Activated CD8-positive, alpha-beta memory T cell treated with anti-CD3 and anti-CD28 coated beads, Interleukin-2, amount 10 ng/mL, durations not matched to agents 7 days and 5 days (primary cell): Measurements from ENCODE around the gene UTP11. TPM values are rescaled to one million over a fixed set of nuclear protein-coding genes. Genes with fewer than 3 reads are reported as not detected.
A peak's percentile ranks its signal among the peaks of the same experiment; 100 is the strongest.

Experiments used
- ATAC-seq: fragments of 150-1000 bp; cut with Tn5 transposase; one replicate; pipeline ENCODE4 v1.10.0; 2021; ENCODE audit warnings: moderate library complexity
- CTCF ChIA-PET: fragments of 350-600 bp; sonication (Branson Sonifier 250); formaldehyde crosslinking; loops from one replicate; lab custom pipeline; 2021; ENCODE audit warnings: antibody characterized with exemption; lab: Charles Lee
- DNase-seq: peaks from one replicate; pipeline ENCODE4 v3.0.0-alpha.2; 2020
- H3K27ac Mint-ChIP-seq: one replicate; pipeline ENCODE4 v1.8.0; 2021; ENCODE audit warnings: mild to moderate bottlenecking, mixed read lengths
- H3K27me3 Mint-ChIP-seq: one replicate; pipeline ENCODE4 v1.8.0; 2021; ENCODE audit warnings: mixed read lengths
- H3K36me3 Mint-ChIP-seq: one replicate; pipeline ENCODE4 v1.8.0; 2021; ENCODE audit warnings: mild to moderate bottlenecking, mixed read lengths
- H3K4me1 Mint-ChIP-seq: one replicate; pipeline ENCODE4 v1.8.0; 2021; ENCODE audit warnings: mixed read lengths
- H3K4me3 Mint-ChIP-seq: one replicate; pipeline ENCODE4 v1.8.0; 2021; ENCODE audit warnings: mild to moderate bottlenecking, moderate library complexity, mixed read lengths
- H3K9me3 Mint-ChIP-seq: one replicate; pipeline ENCODE4 v1.8.0; 2022; ENCODE audit warnings: low read depth, mixed read lengths
- total RNA-seq, 2 experiments: library from RNA; stranded (reverse); gene quantifications; one replicate each; pipeline ENCODE4 v1.2.3, GENCODE V29; 2021

UTP11 gene
- total RNA-seq, 2 experiments from 2014 or later: 32.4 to 49.6 TPM

DNA sequence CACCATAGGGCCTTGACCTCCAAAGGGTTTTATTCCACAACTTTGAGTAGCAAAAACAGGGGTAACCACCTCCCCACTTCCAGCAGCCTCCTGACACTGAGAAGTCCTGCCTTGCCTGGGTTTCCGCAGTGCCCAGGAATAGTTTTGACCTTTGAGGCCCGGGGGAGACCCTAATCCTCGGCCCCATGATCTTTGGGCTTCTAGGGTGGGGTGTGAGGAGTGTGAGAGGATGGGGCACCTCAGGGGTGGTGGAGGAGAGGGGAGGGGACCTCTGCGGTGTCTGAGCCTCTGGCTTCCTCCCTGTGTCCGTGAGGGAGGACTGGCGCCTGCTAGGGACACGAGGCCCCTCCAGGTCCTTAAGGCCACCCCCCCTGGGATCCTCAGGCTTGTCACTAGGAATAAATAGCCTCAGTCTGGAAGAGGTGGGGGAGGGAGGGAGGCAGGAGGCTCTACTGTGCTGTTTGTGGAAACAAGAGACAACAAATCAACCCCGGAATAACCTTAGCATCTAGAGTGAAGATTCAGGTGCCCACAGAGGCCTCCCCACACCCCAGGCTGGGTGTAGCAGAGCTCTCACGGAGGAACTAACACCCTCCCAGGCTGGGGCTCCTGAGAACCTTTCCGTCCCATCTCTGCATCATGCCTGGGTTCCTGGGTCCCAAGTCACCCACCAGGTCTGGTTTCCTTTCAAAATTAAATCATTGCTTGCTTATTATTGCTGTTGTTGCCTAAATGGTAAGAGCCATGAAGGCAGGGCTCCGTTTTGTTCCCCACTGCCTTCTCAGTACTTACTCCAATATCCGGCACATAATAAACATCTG is 6.3 kb upstream of the UTP11 start:
- Mint-ChIP-seq H3K27ac (peak overlapping the region; percentile 28), H3K4me3 (peak overlapping the region; percentile 30), H3K36me3 (peaks cover 3% of the 10 kb centered on the region), H3K4me1 (peaks cover 47% of the 10 kb centered on the region), H3K27me3 (no peaks in the 10 kb centered on the region), H3K9me3 (no peaks in the 10 kb centered on the region)
- ATAC-seq: no peak
- no peak for DNase-seq
- CTCF ChIA-PET: no interaction called here

DNA sequence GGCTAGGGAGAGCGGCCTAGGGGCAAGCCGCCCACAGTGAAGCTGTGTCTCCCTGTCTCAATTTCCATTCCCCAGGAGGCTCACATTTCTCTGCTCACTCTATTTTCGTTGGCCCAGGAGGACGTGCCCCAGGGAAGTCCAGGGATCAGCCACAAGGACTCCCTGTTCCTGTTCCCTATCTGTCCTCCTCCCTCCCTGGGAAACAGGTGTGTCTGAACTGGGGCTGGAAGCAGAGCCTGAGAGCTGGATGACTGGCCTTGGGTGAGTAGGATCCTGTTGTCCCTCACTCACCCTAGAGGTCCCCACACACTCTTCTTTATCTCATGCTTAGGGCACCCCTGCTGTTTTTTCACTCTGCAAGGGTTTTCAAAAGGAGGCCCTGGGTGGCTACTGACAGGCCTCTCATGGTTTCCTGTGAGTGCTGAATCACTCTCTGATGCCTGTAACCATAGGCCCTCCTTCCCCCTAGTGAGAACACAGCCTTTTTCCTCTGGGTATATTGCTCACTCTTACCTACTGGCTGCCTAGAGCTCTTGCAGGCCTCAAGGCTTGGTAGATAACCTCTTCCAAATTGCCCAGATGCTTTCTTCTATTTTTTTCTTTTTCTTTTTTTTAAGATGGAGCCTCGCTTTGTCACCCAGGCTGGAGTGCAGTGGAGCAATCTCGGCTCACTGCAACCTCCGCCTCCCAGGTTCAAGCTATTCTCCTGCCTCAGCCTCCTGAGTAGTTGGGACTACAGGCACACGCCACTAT is 3.3 kb upstream of the UTP11 start:
- H3K27me3 Mint-ChIP-seq: no peaks in the 10 kb centered on the region
- peak overlapping the region; percentile 89 for H3K27ac Mint-ChIP-seq
- H3K4me3 Mint-ChIP-seq: no peak overlapping the region
- H3K36me3 Mint-ChIP-seq: peaks cover 8% of the 10 kb centered on the region
- peaks cover 50% of the 10 kb centered on the region for H3K4me1 Mint-ChIP-seq
- peak; percentile 78 for DNase-seq
- CTCF ChIA-PET: interaction anchor here (1.2 to 9.7 kb wide), 5 partner anchors 11 to 150 kb away, joined by 3 to 87 read pairs (median 4); partner anchors contain the start of genes MTF1 and SF3A3
- no peaks in the 10 kb centered on the region for H3K9me3 Mint-ChIP-seq
- peak; percentile 54 for ATAC-seq

DNA sequence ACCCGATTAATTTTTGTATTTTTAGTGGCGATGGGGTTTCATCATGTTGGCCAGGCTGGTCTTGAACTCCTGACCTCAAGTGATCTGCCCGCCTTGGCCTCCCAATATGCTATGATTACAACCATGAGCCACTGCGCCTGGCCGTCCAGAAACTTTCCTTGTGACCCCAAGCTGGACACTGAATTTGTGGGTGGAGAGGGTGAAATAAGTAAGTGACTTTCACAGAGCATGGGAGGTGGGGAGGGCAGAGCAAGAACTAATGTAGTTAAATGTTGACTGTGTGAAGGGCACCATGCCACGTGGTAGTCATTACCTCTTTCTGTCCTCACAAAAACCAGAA is 2.7 kb upstream of the UTP11 start:
- CTCF ChIA-PET: interaction anchor here (1.6 to 9.7 kb wide), 4 partner anchors 10 to 150 kb away, joined by 3 to 87 read pairs (median 16); partner anchors contain the start of genes MTF1 and SF3A3
- no peak for ATAC-seq
- Mint-ChIP-seq H3K36me3 (peaks cover 5% of the 10 kb centered on the region), H3K27ac (peak overlapping the region; percentile 89), H3K9me3 (no peaks in the 10 kb centered on the region), H3K4me3 (no peak overlapping the region), H3K4me1 (peaks cover 49% of the 10 kb centered on the region), H3K27me3 (no peaks in the 10 kb centered on the region)
- DNase-seq: no peak

DNA sequence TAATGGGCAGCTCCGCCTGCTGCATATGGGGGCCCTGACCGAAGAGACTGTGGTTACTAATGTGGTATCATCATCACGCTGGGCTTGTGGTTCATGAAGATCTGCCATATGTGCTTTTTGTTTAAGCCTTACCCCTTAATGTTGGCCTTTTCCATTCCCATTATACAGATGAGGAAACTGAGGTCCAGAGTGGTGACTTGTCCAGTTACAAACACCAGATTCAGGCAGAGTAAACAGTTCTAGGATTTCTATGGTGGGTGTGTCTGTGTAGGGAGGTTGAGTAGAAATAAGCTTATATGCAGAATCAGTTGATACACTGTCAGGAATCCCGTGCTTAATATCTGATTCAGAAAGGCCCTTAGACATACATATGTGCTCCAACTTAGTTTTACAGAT is 691 bp downstream of the UTP11 start:
- DNase-seq: no peak
- Mint-ChIP-seq H3K4me1 (peaks cover 57% of the 10 kb centered on the region), H3K36me3 (peaks cover 14% of the 10 kb centered on the region), H3K4me3 (peak overlapping the region; percentile 97), H3K27ac (peak overlapping the region; percentile 98), H3K9me3 (no peaks in the 10 kb centered on the region), H3K27me3 (no peaks in the 10 kb centered on the region)
- CTCF ChIA-PET: interaction anchor here (0.9 to 9.7 kb wide), 5 partner anchors 14 to 868 kb away, joined by 3 to 87 read pairs (median 3); partner anchors contain the start of genes GJA9, SF3A3 and YRDC
- no peak for ATAC-seq

DNA sequence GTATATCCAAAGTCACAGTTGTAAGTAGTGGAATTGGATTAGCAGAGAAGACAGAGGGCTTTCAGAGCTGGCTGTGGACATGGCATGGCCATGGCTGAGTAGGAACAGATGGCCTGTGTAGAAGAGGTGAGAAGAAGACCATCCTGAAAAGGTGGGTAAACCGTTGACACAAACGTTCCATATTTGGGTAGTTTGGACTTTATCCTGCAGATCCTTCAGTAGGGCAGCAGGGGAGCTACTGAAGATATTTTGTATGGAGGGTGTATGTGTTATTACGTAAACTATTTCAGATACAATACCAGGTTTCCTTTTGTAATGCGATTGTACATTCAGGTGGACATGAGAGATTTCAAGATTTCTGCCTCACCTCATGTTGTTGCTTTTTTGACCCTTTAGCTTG is 1.6 kb downstream of the UTP11 start:
- Mint-ChIP-seq H3K27me3 (no peaks in the 10 kb centered on the region), H3K9me3 (no peaks in the 10 kb centered on the region), H3K4me3 (peak overlapping the region; percentile 97), H3K4me1 (peaks cover 57% of the 10 kb centered on the region), H3K27ac (peak overlapping the region; percentile 35), H3K36me3 (peaks cover 23% of the 10 kb centered on the region)
- no peak for ATAC-seq
- no peak for DNase-seq
- CTCF ChIA-PET: interaction anchor here (1.5 to 9.7 kb wide), 3 partner anchors 13 to 206 kb away, joined by 3 to 87 read pairs (median 34); partner anchors contain the start of genes SF3A3 and YRDC

DNA sequence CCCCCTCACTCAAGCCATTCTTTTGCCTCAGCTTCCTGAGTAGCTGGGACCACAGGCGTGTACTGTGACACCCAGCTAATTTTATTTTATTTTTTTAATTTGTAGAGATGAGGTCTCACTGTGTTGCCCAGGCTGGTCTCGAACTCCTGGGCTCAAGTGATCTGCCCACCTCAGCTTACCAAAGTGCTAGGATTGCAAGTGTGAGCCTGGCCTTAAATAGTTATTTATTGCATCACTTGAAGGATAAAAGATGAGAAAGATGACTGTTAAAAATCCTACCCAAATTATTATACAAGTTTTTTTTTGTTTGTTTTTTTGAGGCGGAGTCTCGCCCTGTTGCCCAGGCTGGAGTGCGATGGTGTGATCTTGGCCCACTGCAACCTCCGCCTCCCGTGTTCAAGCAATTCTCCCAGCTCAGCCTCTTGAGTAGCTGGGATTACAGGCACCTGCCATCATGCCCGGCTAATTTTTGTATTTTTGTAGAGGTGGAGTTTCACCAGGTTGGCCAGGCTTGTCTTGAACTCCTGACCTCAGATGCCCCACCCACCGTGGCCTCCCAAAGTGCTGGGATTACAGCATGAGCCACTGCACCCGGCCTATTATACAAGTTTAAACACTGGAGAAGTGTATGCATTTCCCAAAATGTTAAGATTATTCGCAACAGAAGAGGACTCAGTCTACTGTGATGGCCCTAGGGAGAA is 2.3 kb downstream of the UTP11 start:
- peaks cover 51% of the 10 kb centered on the region for H3K4me1 Mint-ChIP-seq
- H3K27ac Mint-ChIP-seq: no peak overlapping the region
- no peak overlapping the region for H3K4me3 Mint-ChIP-seq
- DNase-seq: no peak
- no peaks in the 10 kb centered on the region for H3K9me3 Mint-ChIP-seq
- H3K27me3 Mint-ChIP-seq: no peaks in the 10 kb centered on the region
- CTCF ChIA-PET: interaction anchor here (1.5 to 9.7 kb wide), 4 partner anchors 12 to 207 kb away, joined by 3 to 87 read pairs (median 20); partner anchors contain the start of genes SF3A3 and YRDC
- peaks cover 27% of the 10 kb centered on the region for H3K36me3 Mint-ChIP-seq
- no peak for ATAC-seq

DNA sequence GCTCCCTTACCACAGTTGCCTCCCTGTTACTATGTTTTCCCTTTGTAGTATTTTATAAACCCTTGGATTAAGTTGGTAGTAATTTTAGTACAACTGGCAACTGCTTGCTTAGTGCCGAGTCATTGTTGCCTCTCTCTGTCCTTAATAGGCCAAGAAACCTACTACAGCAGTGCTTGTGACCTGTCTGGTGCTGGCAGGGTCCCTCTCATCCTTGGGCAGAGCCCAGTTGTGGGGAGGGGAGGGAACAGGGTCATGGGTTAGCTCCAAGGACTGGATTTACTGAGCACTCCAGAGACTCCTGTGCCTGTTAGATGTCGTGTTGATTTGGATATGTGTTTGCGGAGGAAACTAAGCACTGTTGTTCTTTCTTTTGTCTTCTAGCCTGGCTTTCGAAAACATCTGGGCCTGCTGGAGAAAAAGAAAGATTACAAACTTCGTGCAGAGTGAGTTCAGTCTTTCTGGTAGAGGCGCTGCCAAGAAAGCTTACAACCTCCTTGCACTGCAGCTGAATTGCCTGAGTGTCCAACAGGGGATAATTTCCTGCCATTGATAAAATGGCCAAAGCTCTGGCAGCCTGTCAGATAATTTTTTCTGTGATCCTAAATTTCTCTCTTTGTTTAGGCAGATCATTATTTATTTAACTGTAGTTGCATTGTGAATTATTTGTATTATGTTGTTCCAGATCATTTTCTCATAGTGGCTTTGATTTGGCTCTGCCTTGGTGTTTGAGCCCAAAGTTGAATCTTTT is 3.6 kb downstream of the UTP11 start:
- CTCF ChIA-PET: interaction anchor here (1.7 to 9.7 kb wide), 2 partner anchors 10 to 24 kb away, joined by 5 to 87 read pairs; partner anchors contain the start of gene SF3A3
- H3K4me1 Mint-ChIP-seq: peaks cover 47% of the 10 kb centered on the region

DNA sequence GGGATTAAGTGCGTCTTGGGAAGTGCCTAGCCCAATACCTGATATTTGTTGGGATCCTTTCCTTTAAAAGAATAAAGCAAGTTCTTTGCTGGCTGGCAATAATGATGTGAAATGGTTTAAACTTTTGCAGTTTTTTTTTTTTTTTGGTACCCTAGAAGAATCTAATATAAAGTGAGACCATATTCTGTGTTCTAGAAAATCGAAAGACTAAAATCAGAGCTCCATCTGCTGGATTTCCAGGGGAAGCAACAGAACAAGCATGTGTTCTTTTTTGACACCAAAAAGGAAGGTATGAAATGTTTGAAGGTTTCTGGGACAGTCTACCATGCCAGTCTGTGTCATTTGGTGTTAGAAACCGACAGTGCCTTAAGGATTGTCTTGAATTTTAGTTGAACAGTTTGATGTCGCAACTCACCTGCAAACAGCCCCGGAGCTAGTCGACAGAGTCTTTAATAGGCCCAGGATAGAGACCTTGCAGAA is 6.4 kb downstream of the UTP11 start:
- Mint-ChIP-seq H3K27me3 (no peaks in the 10 kb centered on the region), H3K9me3 (no peaks in the 10 kb centered on the region), H3K4me1 (peaks cover 29% of the 10 kb centered on the region), H3K36me3 (peaks cover 41% of the 10 kb centered on the region), H3K4me3 (no peak overlapping the region), H3K27ac (no peak overlapping the region)
- CTCF ChIA-PET: interaction anchor here (0.7 to 4.8 kb wide), 11 partner anchors 9 to 816 kb away, joined by 3 to 28 read pairs (median 5); partner anchors contain the start of gene SF3A3
- DNase-seq (no peak), ATAC-seq (peak; percentile 47)

More for the DNA sequence above, 3.6 kb downstream of the UTP11 start:
- DNase-seq: no peak
- no peak for ATAC-seq
- Mint-ChIP-seq H3K4me3 (no peak overlapping the region), H3K36me3 (peaks cover 34% of the 10 kb centered on the region), H3K9me3 (no peaks in the 10 kb centered on the region), H3K27ac (peak overlapping the region; percentile 29), H3K27me3 (no peaks in the 10 kb centered on the region)

DNA sequence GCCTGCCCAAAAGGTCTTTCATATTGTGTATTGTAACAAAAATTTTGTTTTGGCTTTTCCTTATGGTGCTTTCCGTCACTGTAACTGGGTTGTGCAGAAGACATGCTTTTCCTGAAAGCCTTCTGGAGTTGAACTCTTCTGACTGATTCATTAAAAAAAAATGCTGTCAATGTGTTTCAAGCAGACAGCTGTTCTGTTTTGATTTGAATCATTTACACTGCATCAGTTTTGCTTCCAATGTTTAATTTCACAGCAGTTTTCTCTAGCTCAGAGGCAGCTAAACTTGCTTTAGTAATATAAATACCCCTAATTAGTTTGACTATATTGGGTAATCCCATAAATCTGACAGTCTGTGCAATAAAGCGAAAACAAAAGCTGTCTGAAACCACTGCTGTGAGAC is 7.9 kb downstream of the UTP11 start:
- H3K9me3 Mint-ChIP-seq: no peaks in the 10 kb centered on the region

DNA sequence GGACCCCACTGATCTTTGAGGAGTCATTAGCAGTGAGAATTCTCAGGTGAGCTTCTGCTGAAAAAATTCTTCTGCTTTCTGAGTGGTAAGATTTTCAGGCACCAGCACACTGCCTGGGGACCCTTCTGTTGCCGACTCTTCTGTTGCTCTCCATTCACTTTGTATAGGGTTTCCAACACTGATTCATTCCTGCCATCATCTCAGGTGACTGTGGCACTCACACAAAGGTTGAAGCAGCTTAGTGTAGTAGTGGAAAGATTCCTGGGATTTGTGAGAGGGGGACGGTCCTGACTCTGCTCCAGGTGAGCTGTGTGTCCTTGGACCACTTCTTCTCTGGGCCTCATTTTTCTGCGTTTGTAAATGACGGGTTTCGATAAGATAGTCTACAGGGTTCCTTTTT is 9.4 kb downstream of the UTP11 start:
- Mint-ChIP-seq H3K4me1 (peaks cover 25% of the 10 kb centered on the region), H3K4me3 (no peak overlapping the region), H3K27me3 (no peaks in the 10 kb centered on the region), H3K36me3 (peaks cover 44% of the 10 kb centered on the region), H3K27ac (no peak overlapping the region), H3K9me3 (no peaks in the 10 kb centered on the region)
- CTCF ChIA-PET: interaction anchor here (1.5 to 4.8 kb wide), 3 partner anchors 8 to 31 kb away, joined by 4 to 28 read pairs (median 8); no protein-coding TSS in a partner anchor
- DNase-seq (no peak), ATAC-seq (no peak)

More for the DNA sequence above, 7.9 kb downstream of the UTP11 start:
- Mint-ChIP-seq H3K4me3 (no peak overlapping the region), H3K27me3 (no peaks in the 10 kb centered on the region), H3K36me3 (peaks cover 47% of the 10 kb centered on the region), H3K4me1 (peaks cover 17% of the 10 kb centered on the region), H3K27ac (no peak overlapping the region)
- DNase-seq (no peak), ATAC-seq (no peak)
- CTCF ChIA-PET: interaction anchor here (1.9 to 4.8 kb wide), 4 partner anchors 9 to 815 kb away, joined by 7 to 28 read pairs (median 18); partner anchors contain the start of gene SF3A3

DNA sequence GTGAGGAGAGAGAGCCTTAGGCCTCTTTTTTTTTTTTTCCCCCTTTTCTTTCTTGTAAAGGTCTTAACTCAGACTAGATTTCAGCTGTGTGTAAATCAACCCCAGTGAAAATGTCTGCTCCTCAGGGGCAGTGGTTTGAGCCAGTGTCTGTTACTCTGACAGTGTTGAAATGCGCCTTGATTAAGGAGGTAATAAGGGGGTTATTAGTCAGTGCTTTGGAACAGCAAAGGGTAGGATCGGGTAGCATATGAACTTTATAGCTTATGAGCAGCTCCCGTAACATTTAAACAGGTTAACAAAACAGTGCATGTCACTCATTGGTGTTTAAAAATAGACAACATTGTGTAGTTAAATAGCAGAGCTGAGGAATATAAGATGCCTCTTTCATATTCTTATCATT is 10.3 kb downstream of the UTP11 start:
- Mint-ChIP-seq H3K4me3 (no peak overlapping the region), H3K27ac (no peak overlapping the region), H3K36me3 (peaks cover 41% of the 10 kb centered on the region), H3K9me3 (no peaks in the 10 kb centered on the region), H3K27me3 (no peaks in the 10 kb centered on the region), H3K4me1 (peaks cover 32% of the 10 kb centered on the region)
- DNase-seq (no peak), ATAC-seq (no peak)
- CTCF ChIA-PET: interaction anchor here (1.5 kb wide), 2 partner anchors 32 to 163 kb away, joined by 4 read pairs; no protein-coding TSS in a partner anchor

DNA sequence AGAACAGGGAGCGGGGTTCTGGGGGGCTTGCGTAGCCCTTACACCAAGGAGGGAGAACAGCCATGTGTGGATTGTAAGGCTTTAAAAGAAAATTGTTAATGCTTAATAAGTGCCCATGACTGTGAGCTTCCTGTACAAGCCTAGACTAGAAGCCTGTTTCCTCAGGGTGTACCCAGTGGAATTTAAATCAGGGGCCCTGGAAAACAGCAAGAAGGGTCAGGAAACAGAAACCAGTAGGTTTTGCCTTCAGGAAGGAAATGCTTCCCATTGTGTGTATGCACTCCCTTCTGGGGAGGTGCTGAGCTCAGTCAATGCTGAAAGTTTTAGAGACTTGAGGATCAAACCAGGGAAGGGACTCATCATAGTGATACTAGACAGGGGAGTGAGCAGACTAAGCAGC is 12.7 kb downstream of the UTP11 start:
- H3K4me3 Mint-ChIP-seq: no peak overlapping the region
- CTCF ChIA-PET: interaction anchor here (1.0 to 6.9 kb wide), 6 partner anchors 12 to 810 kb away, joined by 3 to 34 read pairs (median 4); partner anchors contain the start of gene UTP11
- peaks cover 48% of the 10 kb centered on the region for H3K4me1 Mint-ChIP-seq
- H3K9me3 Mint-ChIP-seq: no peaks in the 10 kb centered on the region
- H3K27me3 Mint-ChIP-seq: no peaks in the 10 kb centered on the region
- H3K36me3 Mint-ChIP-seq: peaks cover 25% of the 10 kb centered on the region
- H3K27ac Mint-ChIP-seq: peak overlapping the region; percentile 10
- no peak for DNase-seq
- ATAC-seq: no peak
